Keratinocyte (primary cell): Measurements from ENCODE around the gene MMAA.

Experiments used
- EZH2 ChIP-seq: IDR thresholded peaks from one replicate; pipeline ENCODE4 v1.6.1; 2012; ENCODE audit warnings: inconsistent platforms, mild to moderate bottlenecking, low read length, moderate library complexity
- TF ChIP-seq, protein P1 (sequence below), 3 experiments: IDR thresholded peaks in 1 of 3; conservative IDR thresholded peaks in 1 of 3; optimal IDR thresholded peaks in 1 of 3; 2 replicates in 2 of 3; 3 replicates in 1 of 3; pipeline versions ENCODE3 to v1.5.1; 2011; ENCODE audit warnings: low read length in 3 of 3, mild to moderate bottlenecking in 3 of 3, moderate library complexity in 2 of 3, control low read depth in 1 of 3, inconsistent platforms in 1 of 3; ENCODE audit not compliant: insufficient read depth in 2 of 3; ENCODE audit errors: extremely low read depth in 1 of 3

DNA sequence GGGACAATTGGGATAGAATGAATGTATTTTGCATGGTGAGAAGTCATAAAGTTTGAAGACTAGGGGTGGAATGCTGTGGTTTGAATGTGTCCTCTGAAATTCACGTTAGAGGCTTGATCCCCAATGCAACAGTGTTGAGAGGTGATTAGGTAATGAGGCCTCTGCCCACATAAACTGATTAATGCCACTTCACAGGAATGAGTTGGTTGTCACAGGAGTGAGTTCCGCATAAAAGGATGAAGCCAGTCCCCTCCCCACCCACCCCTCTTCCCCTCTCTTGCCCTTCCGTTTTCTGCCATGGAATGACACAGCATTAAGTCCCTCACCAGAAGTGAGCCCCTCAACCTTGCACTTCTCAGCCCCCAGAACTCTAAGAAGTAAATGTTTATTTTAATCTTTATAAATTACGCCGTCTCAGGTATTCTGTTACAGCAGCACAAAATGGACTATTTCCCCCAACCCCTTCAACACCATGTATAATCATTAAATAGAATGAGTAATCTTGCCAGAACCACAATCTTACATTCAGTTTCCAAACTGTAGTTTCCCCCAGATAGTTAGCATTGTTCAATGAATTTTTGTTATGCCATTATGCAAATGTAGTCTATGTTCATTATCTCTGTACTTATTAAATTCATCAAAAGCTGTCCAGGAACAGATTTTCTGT lies 5.5 kb upstream of the MMAA start:
- TF ChIP-seq, protein P1, sequence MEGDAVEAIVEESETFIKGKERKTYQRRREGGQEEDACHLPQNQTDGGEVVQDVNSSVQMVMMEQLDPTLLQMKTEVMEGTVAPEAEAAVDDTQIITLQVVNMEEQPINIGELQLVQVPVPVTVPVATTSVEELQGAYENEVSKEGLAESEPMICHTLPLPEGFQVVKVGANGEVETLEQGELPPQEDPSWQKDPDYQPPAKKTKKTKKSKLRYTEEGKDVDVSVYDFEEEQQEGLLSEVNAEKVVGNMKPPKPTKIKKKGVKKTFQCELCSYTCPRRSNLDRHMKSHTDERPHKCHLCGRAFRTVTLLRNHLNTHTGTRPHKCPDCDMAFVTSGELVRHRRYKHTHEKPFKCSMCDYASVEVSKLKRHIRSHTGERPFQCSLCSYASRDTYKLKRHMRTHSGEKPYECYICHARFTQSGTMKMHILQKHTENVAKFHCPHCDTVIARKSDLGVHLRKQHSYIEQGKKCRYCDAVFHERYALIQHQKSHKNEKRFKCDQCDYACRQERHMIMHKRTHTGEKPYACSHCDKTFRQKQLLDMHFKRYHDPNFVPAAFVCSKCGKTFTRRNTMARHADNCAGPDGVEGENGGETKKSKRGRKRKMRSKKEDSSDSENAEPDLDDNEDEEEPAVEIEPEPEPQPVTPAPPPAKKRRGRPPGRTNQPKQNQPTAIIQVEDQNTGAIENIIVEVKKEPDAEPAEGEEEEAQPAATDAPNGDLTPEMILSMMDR (optimal IDR thresholded peaks at IDR 0.05 in 1 of 3, IDR thresholded peaks at IDR 0.05 in 1 of 3, conservative IDR thresholded peaks at IDR 0.05 in 1 of 3; ENCODE audit: extremely low read depth in 1 of 3, insufficient read depth in 2 of 3, low read length in 3 of 3): no peak
- TF ChIP-seq EZH2: no peak
